Trophoblast cell (in vitro differentiated cells and primary cell): ENCODE data around the gene TRIM10.

Source experiments
- DNase-seq, 2 donors: peaks; one replicate each; pipeline ENCODE4 v3.0.0-alpha.2; 2016
- H2AFZ ChIP-seq: 2 replicates; pipeline ENCODE4 v1.6.1; 2013; ENCODE audit warnings: low read length, moderate library complexity, mild to moderate bottlenecking; ENCODE audit not compliant: insufficient read depth, poor library complexity
- H2AK5ac ChIP-seq: 2 replicates; pipeline ENCODE4 v1.6.1; 2013; ENCODE audit warnings: mild to moderate bottlenecking, low read length
- H2BK120ac ChIP-seq: 2 replicates; pipeline ENCODE4 v1.6.1; 2013; ENCODE audit warnings: low read length, mild to moderate bottlenecking, moderate library complexity; ENCODE audit not compliant: insufficient read depth, poor library complexity
- H2BK12ac ChIP-seq: 2 replicates; pipeline ENCODE4 v1.6.1; 2013; ENCODE audit warnings: mild to moderate bottlenecking, low read length, moderate library complexity
- H2BK5ac ChIP-seq: 2 replicates; pipeline ENCODE4 v1.6.1; 2013; ENCODE audit warnings: low read length, low read depth, moderate library complexity, mild to moderate bottlenecking; ENCODE audit not compliant: poor library complexity
- H3K14ac ChIP-seq: 2 replicates; pipeline ENCODE4 v1.6.1; 2013; ENCODE audit warnings: mild to moderate bottlenecking, low read length
- H3K18ac ChIP-seq: 2 replicates; pipeline ENCODE4 v1.6.1; 2013; ENCODE audit warnings: mild to moderate bottlenecking, low read length
- H3K23ac ChIP-seq: 2 replicates; pipeline ENCODE4 v1.6.1; 2013; ENCODE audit warnings: low read length
- H3K27ac ChIP-seq: 2 replicates; pipeline ENCODE4 v1.5.1; 2013; ENCODE audit warnings: low read depth, mild to moderate bottlenecking, inconsistent platforms, low read length, moderate library complexity
- H3K27me3 ChIP-seq: 2 replicates; pipeline ENCODE4 v1.6.1; 2013; ENCODE audit warnings: inconsistent platforms, mild to moderate bottlenecking, low read length, moderate library complexity; ENCODE audit not compliant: insufficient read depth
- H3K36me3 ChIP-seq, 2 experiments: 1 replicate in 1 of 2; 2 replicates in 1 of 2; pipeline ENCODE4 v1.6.1; 2013; ENCODE audit warnings: low read length in 2 of 2, mild to moderate bottlenecking in 2 of 2, moderate library complexity in 1 of 2; ENCODE audit not compliant: insufficient read depth in 2 of 2, control insufficient read depth in 1 of 2
- H3K4ac ChIP-seq: 2 replicates; pipeline ENCODE4 v1.6.1; 2013; ENCODE audit warnings: low read depth, mild to moderate bottlenecking, low read length, moderate library complexity
- H3K4me1 ChIP-seq, 2 experiments: 1 replicate in 1 of 2; 2 replicates in 1 of 2; pipeline ENCODE4 v1.6.1; 2013; ENCODE audit warnings: low read length in 2 of 2, mild to moderate bottlenecking in 2 of 2, moderate library complexity in 1 of 2; ENCODE audit not compliant: insufficient read depth in 2 of 2, control insufficient read depth in 1 of 2
- H3K4me2 ChIP-seq: 2 replicates; pipeline ENCODE4 v1.6.1; 2013; ENCODE audit warnings: inconsistent platforms, mild to moderate bottlenecking, low read length, moderate library complexity
- H3K4me3 ChIP-seq: 2 replicates; pipeline ENCODE4 v1.5.1; 2013; ENCODE audit warnings: mild to moderate bottlenecking, low read depth, low read length, inconsistent platforms
- H3K79me1 ChIP-seq: one replicate; pipeline ENCODE4 v1.6.1; 2013; ENCODE audit warnings: low read length
- H3K79me2 ChIP-seq: 2 replicates; pipeline ENCODE4 v1.6.1; 2013; ENCODE audit warnings: low read length, mild to moderate bottlenecking; ENCODE audit not compliant: control insufficient read depth, insufficient read depth, poor library complexity
- H3K9ac ChIP-seq: 2 replicates; pipeline ENCODE4 v1.6.1; 2013; ENCODE audit warnings: mild to moderate bottlenecking, low read length
- H3K9me3 ChIP-seq: 2 replicates; pipeline ENCODE4 v1.6.1; 2013; ENCODE audit warnings: low read depth, mild to moderate bottlenecking, control low read depth, inconsistent platforms, low read length; ENCODE audit not compliant: insufficient read depth
- H4K12ac ChIP-seq: 2 replicates; pipeline ENCODE4 v1.6.1; 2013; ENCODE audit warnings: low read depth, mild to moderate bottlenecking, low read length, moderate library complexity
- H4K8ac ChIP-seq: 2 replicates; pipeline ENCODE4 v1.6.1; 2013; ENCODE audit warnings: low read depth, mild to moderate bottlenecking, low read length, moderate library complexity
- H4K91ac ChIP-seq: one replicate; pipeline ENCODE4 v1.6.1; 2013; ENCODE audit warnings: low read depth, mild to moderate bottlenecking, low read length, moderate library complexity
- WGBS: extraction: QIAGEN DNeasy Blood & Tissue Kit; methylation state at CpG from one replicate; pipeline ENCODE4 v1.1.7; 2013; ENCODE audit warnings: missing lambda C conversion rate; ENCODE audit not compliant: insufficient read length, insufficient coverage; ENCODE audit errors: extremely low coverage; 5-methylcytosine and 5-hydroxymethylcytosine counted together

TRIM10 gene

DNA sequence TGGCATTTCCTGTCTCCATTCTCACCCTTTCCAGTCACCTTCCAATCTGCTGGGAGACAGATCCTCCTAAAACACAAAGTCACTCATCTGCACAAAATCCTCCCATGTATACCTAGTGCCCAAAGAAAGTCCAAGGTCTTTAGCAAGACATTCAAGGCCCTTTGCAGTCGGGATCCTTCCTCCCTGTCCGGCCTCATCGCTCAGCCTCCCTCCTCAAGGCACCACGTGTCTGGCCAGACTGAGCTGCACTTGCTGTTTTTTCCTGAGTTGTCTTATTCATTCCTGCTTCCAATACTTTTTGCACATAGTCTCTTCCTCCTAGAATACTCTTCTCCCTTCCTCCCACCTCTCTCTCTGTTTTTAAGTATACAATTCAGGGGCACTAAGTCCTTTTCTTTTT, 3.7 kb upstream of the TRIM10 start:
- no peak overlapping the region for H2AFZ ChIP-seq
- no peak overlapping the region for H3K23ac ChIP-seq
- WGBS, result no CpG with 5 or more reads among the region's 4 CpGs
- H3K9me3 ChIP-seq, result peaks cover 2% of the 10 kb centered on the region
- H4K8ac ChIP-seq, result no peak overlapping the region
- H3K79me2 ChIP-seq, result no peaks in the 10 kb centered on the region
- H3K27me3 ChIP-seq, result no peaks in the 10 kb centered on the region
- H3K36me3 ChIP-seq, result no peaks in the 10 kb centered on the region
- H3K4me2 ChIP-seq, result no peak overlapping the region
- H3K18ac ChIP-seq, result no peak overlapping the region
- no peak overlapping the region for H4K12ac ChIP-seq
- no peak overlapping the region for H2BK120ac ChIP-seq
- H3K4ac ChIP-seq, result no peak overlapping the region
- H2AK5ac ChIP-seq, result no peak overlapping the region
- H3K4me1 ChIP-seq, result no peaks in the 10 kb centered on the region
- no peak overlapping the region for H2BK5ac ChIP-seq
- no peak overlapping the region for H2BK12ac ChIP-seq
- H3K27ac ChIP-seq, result no peak overlapping the region
- H3K9ac ChIP-seq, result no peak overlapping the region
- no peak overlapping the region for H4K91ac ChIP-seq
- H3K14ac ChIP-seq, result no peak overlapping the region
- no peaks in the 10 kb centered on the region for H3K79me1 ChIP-seq
- H3K4me3 ChIP-seq, result no peak overlapping the region
- no peak for DNase-seq

DNA sequence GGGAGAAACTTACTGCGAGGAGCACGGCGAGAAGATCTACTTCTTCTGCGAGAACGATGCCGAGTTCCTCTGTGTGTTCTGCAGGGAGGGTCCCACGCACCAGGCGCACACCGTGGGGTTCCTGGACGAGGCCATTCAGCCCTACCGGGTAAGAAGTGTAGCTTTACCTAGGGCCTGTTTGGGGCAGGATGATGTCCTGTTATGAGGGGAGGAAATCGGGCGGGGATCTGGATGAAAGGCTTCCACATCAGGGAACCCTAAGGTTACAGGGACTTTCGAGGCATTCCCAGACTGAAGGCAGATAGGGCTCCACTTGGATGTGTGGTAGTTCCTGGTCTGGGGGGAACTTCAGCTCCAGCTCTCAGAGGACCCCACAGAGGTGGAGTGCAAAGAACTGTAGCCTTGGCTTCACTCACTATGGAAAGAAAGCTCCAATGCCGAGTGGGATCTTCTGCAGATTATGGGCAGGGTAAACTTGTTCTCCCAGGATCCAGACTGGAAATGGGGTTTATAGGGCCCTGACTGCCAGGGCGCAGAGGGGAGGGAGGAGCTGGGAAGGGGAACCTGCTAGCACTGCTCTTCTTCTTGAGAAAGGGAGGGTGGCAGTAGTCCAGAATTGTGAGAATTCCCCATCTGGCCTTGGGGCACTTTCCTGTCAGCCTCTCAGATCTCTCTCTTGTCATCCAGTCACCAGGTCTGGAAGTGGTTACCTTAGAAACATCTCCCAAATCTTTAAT, 3.1 kb upstream of the TRIM10 start:
- no peak overlapping the region for H2BK12ac ChIP-seq
- H3K36me3 ChIP-seq, result no peaks in the 10 kb centered on the region
- H3K79me2 ChIP-seq, result no peaks in the 10 kb centered on the region
- no peak overlapping the region for H2AFZ ChIP-seq
- no peaks in the 10 kb centered on the region for H3K27me3 ChIP-seq
- no peak overlapping the region for H2AK5ac ChIP-seq
- no peak overlapping the region for H3K18ac ChIP-seq
- no peaks in the 10 kb centered on the region for H3K79me1 ChIP-seq
- H3K9ac ChIP-seq, result no peak overlapping the region
- H2BK5ac ChIP-seq, result no peak overlapping the region
- no peak overlapping the region for H3K4ac ChIP-seq
- no peak overlapping the region for H4K8ac ChIP-seq
- H2BK120ac ChIP-seq, result no peak overlapping the region
- no peak for DNase-seq
- no peak overlapping the region for H3K4me2 ChIP-seq
- no CpG with 5 or more reads among the region's 16 CpGs for WGBS
- H3K4me1 ChIP-seq, result no peaks in the 10 kb centered on the region
- no peak overlapping the region for H3K14ac ChIP-seq
- H3K27ac ChIP-seq, result no peak overlapping the region
- no peak overlapping the region for H3K4me3 ChIP-seq
- no peak overlapping the region for H3K23ac ChIP-seq
- no peak overlapping the region for H4K91ac ChIP-seq
- peaks cover 2% of the 10 kb centered on the region for H3K9me3 ChIP-seq
- H4K12ac ChIP-seq, result no peak overlapping the region

DNA sequence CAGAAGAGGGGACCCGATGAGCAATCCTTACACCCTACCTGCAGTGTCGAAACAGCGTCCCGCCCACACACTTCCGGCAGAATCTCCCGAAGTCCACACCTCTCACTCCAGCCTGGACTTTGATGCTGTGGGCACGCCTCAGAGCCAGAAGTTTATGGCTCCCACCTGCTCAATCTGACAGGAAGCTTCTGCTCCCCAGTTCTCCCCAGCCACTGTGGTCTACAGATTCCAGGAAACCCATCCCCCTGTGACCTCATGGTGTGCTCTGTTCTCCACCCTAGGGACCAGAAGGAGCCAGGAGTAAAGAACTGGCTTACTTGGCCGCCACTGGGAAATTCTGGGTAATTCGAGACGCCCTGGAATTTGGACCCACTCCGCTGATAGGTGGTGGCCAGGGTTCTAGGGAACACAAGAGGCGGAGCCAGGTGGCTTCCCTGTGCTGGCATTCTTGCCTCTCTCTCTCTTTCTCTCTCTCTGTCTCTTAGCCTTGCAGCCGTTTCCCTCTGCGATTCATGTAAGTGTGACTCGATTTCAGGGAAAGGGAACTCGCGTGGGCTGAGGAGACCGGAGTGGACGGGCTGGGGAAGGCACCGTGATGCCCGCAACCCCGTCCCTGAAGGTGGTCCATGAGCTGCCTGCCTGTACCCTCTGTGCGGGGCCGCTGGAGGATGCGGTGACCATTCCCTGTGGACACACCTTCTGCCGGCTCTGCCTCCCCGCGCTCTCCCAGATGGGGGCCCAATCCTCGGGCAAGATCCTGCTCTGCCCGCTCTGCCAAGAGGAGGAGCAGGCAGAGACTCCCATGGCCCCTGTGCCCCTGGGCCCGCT, 2.3 kb upstream of the TRIM10 start, which contains the start of gene TRIM15:
Gene TRIM15 (plus strand): TSS at position 457 of the 828 bp plus-strand sequence. CDS start 139 bp downstream, at position 596.
- WGBS, result no CpG with 5 or more reads among the region's 31 CpGs
- Histone ChIP-seq H4K8ac (no peak within 1 kb of the TSS), H3K27ac (no peak within 1 kb of the TSS), H3K4me2 (no peak within 1 kb of the TSS), H3K27me3 (no peaks in the 10 kb centered on the region), H4K12ac (no peak within 1 kb of the TSS), H3K4me3 (no peak within 1 kb of the TSS), H2AK5ac (no peak within 1 kb of the TSS), H4K91ac (no peak within 1 kb of the TSS), H3K36me3 (no peaks in the 10 kb centered on the region), H3K79me2 (no peaks in the 10 kb centered on the region), H3K4me1 (no peaks in the 10 kb centered on the region), H3K9me3 (peaks cover 2% of the 10 kb centered on the region), H2BK120ac (no peak within 1 kb of the TSS), H3K18ac (no peak within 1 kb of the TSS), H2BK5ac (no peak within 1 kb of the TSS), H3K23ac (no peak within 1 kb of the TSS), H3K9ac (no peak within 1 kb of the TSS), H3K14ac (no peak within 1 kb of the TSS), H3K79me1 (no peaks in the 10 kb centered on the region), H2BK12ac (no peak within 1 kb of the TSS), H3K4ac (no peak within 1 kb of the TSS), H2AFZ (no peak within 1 kb of the TSS)
- DNase-seq, result no peak

DNA sequence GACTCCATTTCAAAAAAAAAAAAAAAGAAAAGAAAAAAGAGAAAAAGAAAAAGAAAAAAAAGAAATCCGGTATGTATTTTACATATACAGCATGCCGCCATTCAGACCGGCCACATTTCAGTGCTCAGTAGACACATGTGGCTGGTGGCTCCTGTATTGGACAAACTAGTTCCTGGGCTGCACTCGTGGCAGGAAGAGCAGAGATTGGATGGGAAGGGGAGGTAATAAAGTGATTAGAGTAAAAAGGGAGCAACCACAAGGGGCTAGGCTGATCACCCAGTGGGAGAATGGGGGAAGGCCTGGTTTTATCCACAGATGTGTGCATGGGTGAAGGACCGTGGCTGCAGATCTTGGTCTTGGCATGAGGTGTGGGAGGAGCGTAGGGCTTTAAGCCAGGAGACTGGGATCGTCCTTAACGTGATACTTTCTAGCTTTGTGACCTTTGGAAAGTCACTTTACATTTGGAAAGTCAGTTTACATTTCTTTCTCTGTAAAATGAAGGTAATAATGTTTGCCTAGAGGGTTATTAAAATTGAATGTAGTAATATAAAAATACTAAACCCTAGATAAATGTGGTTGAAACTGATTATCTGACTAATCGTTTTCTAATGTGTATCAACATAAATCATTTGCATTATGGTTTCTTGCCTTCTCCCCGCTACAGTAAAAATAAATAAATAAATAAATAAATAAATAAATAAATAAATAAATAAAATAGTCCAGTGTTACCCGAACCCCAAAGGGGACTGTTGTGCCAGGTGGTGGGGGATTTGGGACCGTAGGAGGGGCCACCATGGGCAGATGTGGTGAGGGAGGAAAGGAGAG, 1.5 kb upstream of the TRIM10 start:
- no peak overlapping the region for H4K8ac ChIP-seq
- peaks cover 2% of the 10 kb centered on the region for H3K9me3 ChIP-seq
- no peaks in the 10 kb centered on the region for H3K4me1 ChIP-seq
- DNase-seq, result no peak
- H3K79me1 ChIP-seq, result no peaks in the 10 kb centered on the region
- H3K14ac ChIP-seq, result no peak overlapping the region
- no peak overlapping the region for H4K12ac ChIP-seq
- H3K4me3 ChIP-seq, result no peak overlapping the region
- H3K4me2 ChIP-seq, result no peak overlapping the region
- no peaks in the 10 kb centered on the region for H3K27me3 ChIP-seq
- no peak overlapping the region for H3K18ac ChIP-seq
- H2BK120ac ChIP-seq, result no peak overlapping the region
- no peak overlapping the region for H3K27ac ChIP-seq
- H2AFZ ChIP-seq, result no peak overlapping the region
- H3K36me3 ChIP-seq, result no peaks in the 10 kb centered on the region
- H3K4ac ChIP-seq, result no peak overlapping the region
- H2BK5ac ChIP-seq, result no peak overlapping the region
- no peak overlapping the region for H3K9ac ChIP-seq
- H4K91ac ChIP-seq, result no peak overlapping the region
- H2AK5ac ChIP-seq, result no peak overlapping the region
- H3K79me2 ChIP-seq, result no peaks in the 10 kb centered on the region
- WGBS, result no CpG with 5 or more reads among the region's 12 CpGs
- no peak overlapping the region for H2BK12ac ChIP-seq
- H3K23ac ChIP-seq, result no peak overlapping the region
